GM19324 (cell line): ENCODE results near the gene UNC13C.

Experiments
- ATAC-seq: cut with Tn5 transposase; IDR thresholded peaks from one replicate; pipeline ENCODE4 v1.9.1; 2021; ENCODE audit warnings: mild to moderate bottlenecking, moderate library complexity; ENCODE audit not compliant: unreplicated experiment, low FRiP score

The UNC13C gene

GRCh38 chr15:54605556-54605955 is 627.3 kb downstream of the UNC13C start:
- ATAC-seq: no peak

- no peak for ATAC-seq
Measured at GRCh38 chr15:54608876-54609835, 630.9 kb downstream of the UNC13C start.

GRCh38 chr15:54618120-54618519 is 639.9 kb downstream of the UNC13C start:
- no peak for ATAC-seq

- no peak for ATAC-seq
Measured at GRCh38 chr15:54619180-54619579, 640.9 kb downstream of the UNC13C start.

GRCh38 chr15:54620916-54621315 is 642.7 kb downstream of the UNC13C start:
- no peak for ATAC-seq

GRCh38 chr15:54636147-54636546 is 657.9 kb downstream of the UNC13C start:
- no peak for ATAC-seq

GRCh38 chr15:54638666-54639065 is 660.4 kb downstream of the UNC13C start:
- ATAC-seq: no peak

- no peak for ATAC-seq
Measured at GRCh38 chr15:54640873-54641272, 662.6 kb downstream of the UNC13C start.

GRCh38 chr15:54644796-54645195 is 666.6 kb downstream of the UNC13C start:
- no peak for ATAC-seq

GRCh38 chr15:54659646-54660045 is 681.4 kb downstream of the UNC13C start:
- ATAC-seq: no peak

- ATAC-seq: no peak
Measured at GRCh38 chr15:54660356-54660755, 682.1 kb downstream of the UNC13C start.

- ATAC-seq: no peak
Measured at GRCh38 chr15:54675241-54675640, 697.0 kb downstream of the UNC13C start.

GRCh38 chr15:54681584-54681983 is 703.3 kb downstream of the UNC13C start:
- ATAC-seq: no peak
